Thyroid gland (tissue), 4 donors: ENCODE results near the gene TBPL2.

Experiments
- CTCF ChIP-seq, 6 experiments: fragments of 200-600 bp in 3 of 6; fragments of 450-650 bp in 3 of 6; sonication (generic) in 3 of 6; IDR thresholded peaks; one replicate each; pipeline ENCODE4 v1.5.1; 2016 to 2019; ENCODE audit warnings: antibody characterized with exemption in 6 of 6, mild to moderate bottlenecking in 2 of 6, inconsistent platforms in 1 of 6, moderate library complexity in 1 of 6
- POLR2A ChIP-seq, 2 donors: fragments of 450-650 bp; IDR thresholded peaks; one replicate each; pipeline ENCODE4 v1.6.1; 2017; ENCODE audit warnings: antibody characterized with exemption in 2 of 2, mild to moderate bottlenecking in 2 of 2, moderate library complexity in 1 of 2

DNA sequence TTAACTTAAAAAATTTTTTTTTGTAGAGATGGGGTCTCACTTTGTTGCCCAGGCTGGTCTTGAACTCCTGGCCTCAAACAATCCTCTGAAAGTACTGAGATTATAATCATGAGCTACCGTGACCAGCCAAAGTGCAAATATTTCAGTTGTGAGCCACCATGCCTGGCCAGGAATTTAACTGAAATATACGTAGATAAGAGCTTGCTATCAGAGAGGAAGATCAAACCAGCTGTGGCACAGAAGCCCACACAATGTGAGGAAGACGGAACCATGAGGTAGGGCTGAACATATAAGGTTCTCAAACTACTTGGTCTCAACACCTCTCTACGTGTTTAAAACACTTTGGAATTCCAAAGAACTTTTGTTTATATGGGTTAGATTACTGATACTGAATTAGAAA, 57.9 kb downstream of the TBPL2 start:
- TF ChIP-seq CTCF (IDR thresholded peaks at IDR 0.05) (no peak), POLR2A (IDR thresholded peaks at IDR 0.05) (no peak)
